ENCODE data around the gene FCN1. TPM values are rescaled to one million over a fixed set of nuclear protein-coding genes. Genes with fewer than 3 reads are reported as not detected.

The FCN1 gene
- total and polyA plus RNA-seq, 2 of the 8 experiments (the other 6 are each of a cell fraction or from before 2014, with no cell fraction given) = not detected

DNA sequence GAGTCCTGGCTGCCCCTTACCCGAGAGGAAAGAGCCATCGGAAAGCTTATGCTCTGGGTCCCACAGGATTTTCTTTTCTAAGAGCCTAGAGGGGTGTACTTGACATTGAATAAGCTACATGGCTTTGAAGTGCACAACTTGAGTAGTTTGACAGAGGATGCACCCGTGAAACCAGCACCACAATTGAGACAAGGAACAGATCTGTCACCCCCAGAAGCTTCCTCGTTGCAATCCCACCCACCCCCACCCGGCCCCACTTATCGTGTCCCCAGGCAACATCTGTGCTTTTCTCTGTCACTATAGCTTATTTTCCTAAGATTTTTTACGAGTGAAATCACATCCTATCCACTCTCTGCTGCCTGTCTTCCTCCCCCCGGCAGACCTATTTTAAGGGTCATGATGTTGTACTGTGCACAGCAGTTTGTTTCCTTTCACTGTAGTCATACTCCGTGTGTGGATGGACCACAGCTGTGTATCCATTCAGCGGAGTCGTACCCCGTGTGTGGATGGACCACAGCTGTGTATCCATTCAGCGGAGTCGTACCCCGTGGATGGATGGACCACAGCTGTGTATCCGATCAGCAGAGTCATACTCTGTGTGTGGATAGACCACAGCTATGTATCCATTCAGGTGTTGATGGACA is 45.9 kb downstream of the FCN1 start:
- H3K79me1 ChIP-seq (ENCODE audit: low read depth, low read length) = no peaks in the 10 kb centered on the region
- H3K79me2 ChIP-seq (ENCODE audit: control insufficient read depth in 1 of 2, insufficient read depth in 2 of 2, low read length in 2 of 2) = no peaks in the 10 kb centered on the region
- no peaks in the 10 kb centered on the region; a peak in 1 of 4 replicates for H3K9me3 ChIP-seq (ENCODE audit: insufficient read depth in 2 of 2, low read depth in 1 of 2, low read length in 1 of 2)
- no peaks in the 10 kb centered on the region for H3K27me3 ChIP-seq (replicated peaks in 1 of 4; ENCODE audit: control insufficient read depth in 3 of 4, extremely low read depth in 1 of 4, insufficient read depth in 3 of 4, low read length in 3 of 4)
- no peaks in the 10 kb centered on the region for H4K20me1 ChIP-seq (replicated peaks in 1 of 2; ENCODE audit: control insufficient read depth in 1 of 2, insufficient read depth in 2 of 2, low read length in 2 of 2)
- no peak overlapping the region for H3K56ac ChIP-seq (replicated peaks; ENCODE audit: insufficient read length, low read depth, low read length)
- no peak overlapping the region for H3K14ac ChIP-seq (ENCODE audit: insufficient read length)
- no peak overlapping the region for H4K8ac ChIP-seq (ENCODE audit: extremely low read depth, insufficient read depth, low read length)
- H4K91ac ChIP-seq (replicated peaks; ENCODE audit: insufficient read length, low read length) = no peak overlapping the region
- no peak overlapping the region for H2BK15ac ChIP-seq (ENCODE audit: low read length)
- FAIRE-seq (no peak), DNase-seq (ENCODE audit: low read depth in 1 of 2, low spot score in 2 of 2) (no peak)
- H4K5ac ChIP-seq (ENCODE audit: insufficient read length, low read depth, low read length) = no peak overlapping the region
- 92% methylated on average over 15 of the region's 16 CpGs; no CpG with 5 or more reads in 1 of the 2 experiments for whole genome bisulfite sequencing, 2 experiments (ENCODE audit: extremely low coverage in 1 of 2, insufficient coverage in 1 of 2, insufficient read length in 1 of 2, insufficient replicate concordance in 2 of 2, low coverage in 1 of 2, low lambda C conversion rate in 2 of 2, missing lambda C conversion rate in 1 of 2)
- CTCF ChIA-PET (ENCODE audit: partially characterized antibody) = interaction anchor here (0.9 to 1.5 kb wide), 2 partner anchors 111 to 180 kb away, joined by 4 read pairs; no protein-coding TSS in a partner anchor
- no peak overlapping the region for H2AFZ ChIP-seq (ENCODE audit: low read length)
- H3K18ac ChIP-seq (ENCODE audit: extremely low read depth, low read length) = no peak overlapping the region
- H3K4ac ChIP-seq (replicated peaks; ENCODE audit: insufficient read length, low read depth, low read length) = no peak overlapping the region
- no peak overlapping the region for H2BK20ac ChIP-seq (ENCODE audit: low read length)
- POLR2A ChIA-PET (ENCODE audit: partially characterized antibody) = no interaction called here
- H3K23ac ChIP-seq (ENCODE audit: insufficient read length) = no peak overlapping the region
- no peak overlapping the region for H2BK5ac ChIP-seq (ENCODE audit: low read depth, low read length)
- H3K4me2 ChIP-seq (ENCODE audit: insufficient read depth in 1 of 2, low read depth in 2 of 2, low read length in 2 of 2) = no peak overlapping the region
- H3K23me2 ChIP-seq (ENCODE audit: low read depth, low read length) = no peaks in the 10 kb centered on the region
- H2BK12ac ChIP-seq (ENCODE audit: low read depth, low read length) = no peak overlapping the region
- no peak overlapping the region for H3K27ac ChIP-seq (ENCODE audit: low read depth, low read length)
- H3K36me3 ChIP-seq (ENCODE audit: control insufficient read depth in 2 of 4, insufficient read depth in 4 of 4, low read length in 3 of 4) = no peaks in the 10 kb centered on the region
- H3K9ac ChIP-seq (replicated peaks in 1 of 4; ENCODE audit: extremely low read depth in 1 of 4, low read depth in 3 of 4, low read length in 3 of 4) = no peak overlapping the region
- H2BK120ac ChIP-seq (replicated peaks; ENCODE audit: low read depth, low read length) = no peak overlapping the region
- no peaks in the 10 kb centered on the region for H3K4me1 ChIP-seq (replicated peaks in 1 of 4; ENCODE audit: control insufficient read depth in 3 of 4, insufficient read depth in 4 of 4, low read length in 3 of 4)
- no peak overlapping the region for H3K4me3 ChIP-seq (ENCODE audit: extremely low read depth in 1 of 4, insufficient read depth in 2 of 4, low read depth in 3 of 4, low read length in 4 of 4)
- no peak overlapping the region for H2AK5ac ChIP-seq (ENCODE audit: low read depth, low read length)
- TF ChIP-seq POU5F1 (IDR thresholded peaks at IDR 0.05; ENCODE audit: low read depth, low read length) (no peak), TEAD4 (IDR thresholded peaks at IDR 0.05; ENCODE audit: low read depth, low read length) (no peak), PHF8 (conservative IDR thresholded peaks at IDR 0.05; ENCODE audit: low read depth, low read length) (no peak), FOSL1 (IDR thresholded peaks at IDR 0.05; ENCODE audit: insufficient read depth, low read depth, low read length) (no peak), SAP30 (IDR thresholded peaks at IDR 0.05; ENCODE audit: insufficient read depth, insufficient replicate concordance, low read length) (no peak), BACH1 (IDR thresholded peaks at IDR 0.05; ENCODE audit: low read length) (no peak), NANOG (IDR thresholded peaks at IDR 0.05; ENCODE audit: insufficient read depth, low read depth, low read length, poor library complexity, severe bottlenecking) (no peak)
- TF ChIP-seq, protein P1, sequence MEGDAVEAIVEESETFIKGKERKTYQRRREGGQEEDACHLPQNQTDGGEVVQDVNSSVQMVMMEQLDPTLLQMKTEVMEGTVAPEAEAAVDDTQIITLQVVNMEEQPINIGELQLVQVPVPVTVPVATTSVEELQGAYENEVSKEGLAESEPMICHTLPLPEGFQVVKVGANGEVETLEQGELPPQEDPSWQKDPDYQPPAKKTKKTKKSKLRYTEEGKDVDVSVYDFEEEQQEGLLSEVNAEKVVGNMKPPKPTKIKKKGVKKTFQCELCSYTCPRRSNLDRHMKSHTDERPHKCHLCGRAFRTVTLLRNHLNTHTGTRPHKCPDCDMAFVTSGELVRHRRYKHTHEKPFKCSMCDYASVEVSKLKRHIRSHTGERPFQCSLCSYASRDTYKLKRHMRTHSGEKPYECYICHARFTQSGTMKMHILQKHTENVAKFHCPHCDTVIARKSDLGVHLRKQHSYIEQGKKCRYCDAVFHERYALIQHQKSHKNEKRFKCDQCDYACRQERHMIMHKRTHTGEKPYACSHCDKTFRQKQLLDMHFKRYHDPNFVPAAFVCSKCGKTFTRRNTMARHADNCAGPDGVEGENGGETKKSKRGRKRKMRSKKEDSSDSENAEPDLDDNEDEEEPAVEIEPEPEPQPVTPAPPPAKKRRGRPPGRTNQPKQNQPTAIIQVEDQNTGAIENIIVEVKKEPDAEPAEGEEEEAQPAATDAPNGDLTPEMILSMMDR (IDR thresholded peaks at IDR 0.05; ENCODE audit: control extremely low read depth in 1 of 3, insufficient read depth in 1 of 3, low read depth in 1 of 3, low read length in 3 of 3) = no peak

All from H1 (cell line).